GM21619 (cell line): Measurements from ENCODE around the gene CD109.
"Not testable (repeated sequence)": the region's sequence is repeated elsewhere in the genome, so short reads cannot be mapped to it uniquely, and the experiment has no call there.

Experiments used
- ATAC-seq: cut with Tn5 transposase; IDR thresholded peaks from one replicate; pipeline ENCODE4 v1.9.1; 2021; ENCODE audit not compliant: unreplicated experiment

Gene CD109

GRCh38 chr6:73851048-73851447, 155.0 kb downstream of the CD109 start:
- ATAC-seq: not testable (repeated sequence)

- ATAC-seq: peak; percentile 59
These were observed 159.2 kb downstream of the CD109 start for GRCh38 chr6:73854998-73855718.

- ATAC-seq: no peak
These were observed 161.4 kb downstream of the CD109 start for GRCh38 chr6:73857341-73857890.

- ATAC-seq: no peak
These were observed 162.4 kb downstream of the CD109 start for GRCh38 chr6:73858376-73858775.

- ATAC-seq: no peak
These were observed 164.3 kb downstream of the CD109 start for GRCh38 chr6:73860303-73860702.

- ATAC-seq: no peak
These were observed 170.3 kb downstream of the CD109 start for GRCh38 chr6:73866305-73866704.

- no peak for ATAC-seq
These were observed 171.4 kb downstream of the CD109 start for GRCh38 chr6:73867411-73867810.

GRCh38 chr6:73870907-73871306, 174.9 kb downstream of the CD109 start:
- no peak for ATAC-seq

GRCh38 chr6:73873081-73873480, 177.1 kb downstream of the CD109 start:
- ATAC-seq: no peak
